Measurements from ENCODE around the gene GP9. TPM values are rescaled to one million over a fixed set of nuclear protein-coding genes. Genes with fewer than 3 reads are reported as not detected.

Gene GP9
- total RNA-seq, 1 experiment from 2014 or later = not detected

DNA sequence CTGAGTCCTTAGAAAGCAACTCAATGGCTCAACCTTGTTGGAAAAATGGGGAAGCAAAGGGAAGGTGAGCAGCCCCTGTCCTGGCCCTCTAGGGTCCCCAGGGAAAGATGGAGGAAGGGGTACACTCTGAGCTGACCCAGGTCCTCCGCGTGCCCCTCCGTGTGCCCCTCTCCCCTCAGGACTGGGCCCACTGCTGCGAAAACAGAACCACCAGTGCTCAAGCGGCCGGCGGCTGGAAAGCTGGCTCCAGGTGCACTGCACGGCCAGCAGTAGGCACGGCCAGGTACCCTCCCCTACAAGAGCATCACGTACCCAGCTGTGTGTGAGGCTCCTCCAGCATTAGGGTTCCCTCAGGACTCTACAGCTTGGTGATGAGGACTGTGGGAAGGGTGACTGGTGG is 34.7 kb downstream of the GP9 start:
- Histone ChIP-seq H4K20me1 (ENCODE audit: insufficient read depth) (peaks cover 19% of the 10 kb centered on the region), H3K4me3 (no peak overlapping the region), H3K36me3 (ENCODE audit: low read depth) (peaks cover 11% of the 10 kb centered on the region; the same call in 1 of the 2 replicates), H3K27ac (no peak overlapping the region), H3K79me2 (ENCODE audit: low read depth) (no peaks in the 10 kb centered on the region), H3K9me3 (ENCODE audit: insufficient read depth, low read depth) (no peaks in the 10 kb centered on the region), H3K4me2 (no peak overlapping the region), H3K9me2 (ENCODE audit: insufficient read depth) (no peaks in the 10 kb centered on the region), H3F3A (ENCODE audit: insufficient read depth, low read depth) (no peaks in the 10 kb centered on the region), H3K4me1 (replicated peaks; ENCODE audit: insufficient read depth) (no peaks in the 10 kb centered on the region), H3K27me3 (ENCODE audit: insufficient read depth, low read depth) (no peaks in the 10 kb centered on the region), H2AFZ (no peak overlapping the region)
- DNase-seq = no peak
- no peak for TF ChIP-seq EZH2 (IDR thresholded peaks at IDR 0.05; ENCODE audit: low read depth)
- no peak for TF ChIP-seq CTCF (conservative IDR thresholded peaks at IDR 0.05)
- intact Hi-C loops (cut with micrococcal nuclease; ENCODE audit: unreplicated experiment) = no loop called here
- POLR2A ChIA-PET (ENCODE audit: unreplicated experiment) = no interaction called here
- no TSS peak for BruUV-seq (replicated peaks)
- CTCF ChIA-PET = no interaction called here

DNA sequence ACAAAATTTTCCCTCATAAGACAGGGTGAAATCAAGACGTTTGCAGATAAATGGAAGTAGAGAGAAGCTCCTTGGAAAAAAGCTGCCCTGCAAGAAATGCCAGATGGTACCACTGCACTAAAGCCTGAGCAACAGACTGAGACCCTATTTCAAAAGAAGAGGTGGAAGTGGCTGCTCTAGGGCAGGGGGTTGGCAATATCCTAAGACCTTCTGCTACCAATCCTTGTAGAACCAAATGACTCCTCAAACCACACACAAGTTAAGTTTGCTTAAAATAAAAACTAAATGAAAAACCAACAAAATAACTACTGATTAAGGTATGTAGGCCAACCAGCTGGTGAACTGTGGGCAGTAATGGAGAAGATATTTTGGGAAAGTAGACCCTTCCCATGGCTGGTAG is 39.7 kb downstream of the GP9 start:
- H2AFZ ChIP-seq = no peak overlapping the region
- DNase-seq = no peak
- no peaks in the 10 kb centered on the region for H3K9me3 ChIP-seq (ENCODE audit: insufficient read depth, low read depth)
- no peaks in the 10 kb centered on the region for H3K27me3 ChIP-seq (ENCODE audit: insufficient read depth, low read depth)
- no peak for TF ChIP-seq CTCF (conservative IDR thresholded peaks at IDR 0.05)
- TF ChIP-seq EZH2 (IDR thresholded peaks at IDR 0.05; ENCODE audit: low read depth) = no peak
- H3K27ac ChIP-seq = no peak overlapping the region
- H3K79me2 ChIP-seq (ENCODE audit: low read depth) = no peaks in the 10 kb centered on the region
- H3K9me2 ChIP-seq (ENCODE audit: insufficient read depth) = no peaks in the 10 kb centered on the region
- H4K20me1 ChIP-seq (ENCODE audit: insufficient read depth) = peaks cover 41% of the 10 kb centered on the region
- 0 out of 2 replicates have a peak, but pooled peaks cover 3% of the 10 kb centered on the region for H3K36me3 ChIP-seq (ENCODE audit: low read depth)
- no TSS peak for BruUV-seq (replicated peaks)
- ChIA-PET CTCF (no interaction called here), POLR2A (ENCODE audit: unreplicated experiment) (interaction anchor here (0.6 kb wide), 1 partner anchor 130 kb away, joined by 5 read pairs; no protein-coding TSS in a partner anchor)
- no peaks in the 10 kb centered on the region for H3K4me1 ChIP-seq (replicated peaks; ENCODE audit: insufficient read depth)
- H3F3A ChIP-seq (ENCODE audit: insufficient read depth, low read depth) = no peaks in the 10 kb centered on the region
- H3K4me2 ChIP-seq = no peak overlapping the region
- no peak overlapping the region for H3K4me3 ChIP-seq
- intact Hi-C loops (cut with micrococcal nuclease; ENCODE audit: unreplicated experiment) = no loop called here

DNA sequence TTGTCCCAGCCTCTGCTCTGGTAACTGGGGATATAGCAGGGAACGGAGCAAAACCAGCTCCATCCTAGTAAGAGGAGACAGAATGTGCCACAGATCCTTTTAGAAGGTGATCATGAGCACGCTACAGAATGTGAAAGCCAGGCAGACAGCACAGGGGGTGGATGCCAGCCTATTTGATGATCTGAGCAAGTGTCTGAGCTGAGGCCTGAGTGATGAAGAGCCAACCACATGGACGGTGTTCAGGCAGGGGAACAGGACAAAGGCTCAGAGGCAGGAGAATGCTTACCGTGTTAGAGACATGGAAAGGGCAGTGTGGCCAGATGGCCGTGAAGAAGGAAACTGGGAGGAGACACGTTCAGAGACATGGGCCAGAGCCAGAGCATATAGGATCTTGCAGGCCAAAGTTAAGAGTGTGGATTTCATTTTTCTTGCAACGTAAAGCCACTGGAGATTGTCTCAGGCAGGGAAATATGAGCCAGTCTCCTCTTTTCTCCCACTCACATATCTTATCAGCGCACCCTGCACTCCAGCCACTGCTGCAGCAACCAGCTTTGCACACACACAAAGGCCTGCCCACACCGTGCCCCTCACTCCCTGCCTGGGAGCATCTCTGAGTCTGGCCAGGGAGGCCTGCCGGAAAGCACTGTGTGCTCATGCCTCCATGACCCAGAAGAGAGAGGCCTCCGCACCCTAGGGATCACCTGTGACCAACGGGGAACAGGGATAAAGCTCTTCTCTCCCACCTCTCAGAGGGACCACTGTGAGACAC is 41.0 kb downstream of the GP9 start:
- no peaks in the 10 kb centered on the region for H3K27me3 ChIP-seq (ENCODE audit: insufficient read depth, low read depth)
- no peak overlapping the region for H3K4me2 ChIP-seq
- DNase-seq = no peak
- H3K4me1 ChIP-seq (replicated peaks; ENCODE audit: insufficient read depth) = no peaks in the 10 kb centered on the region
- H3F3A ChIP-seq (ENCODE audit: insufficient read depth, low read depth) = no peaks in the 10 kb centered on the region
- 0 out of 2 replicates have a peak, but pooled peaks cover 3% of the 10 kb centered on the region for H3K36me3 ChIP-seq (ENCODE audit: low read depth)
- H3K9me2 ChIP-seq (ENCODE audit: insufficient read depth) = no peaks in the 10 kb centered on the region
- no peak overlapping the region for H3K4me3 ChIP-seq
- no peaks in the 10 kb centered on the region for H3K9me3 ChIP-seq (ENCODE audit: insufficient read depth, low read depth)
- ChIA-PET CTCF (interaction anchor here (0.6 kb wide), 1 partner anchor 73 kb away, joined by 6 read pairs; no protein-coding TSS in a partner anchor), POLR2A (ENCODE audit: unreplicated experiment) (no interaction called here)
- no peak overlapping the region for H2AFZ ChIP-seq
- no peaks in the 10 kb centered on the region for H3K79me2 ChIP-seq (ENCODE audit: low read depth)
- BruUV-seq (replicated peaks) = no TSS peak
- no peak for TF ChIP-seq EZH2 (IDR thresholded peaks at IDR 0.05; ENCODE audit: low read depth)
- TF ChIP-seq CTCF (conservative IDR thresholded peaks at IDR 0.05) = no peak
- H4K20me1 ChIP-seq (ENCODE audit: insufficient read depth) = peaks cover 39% of the 10 kb centered on the region
- intact Hi-C loops (cut with micrococcal nuclease; ENCODE audit: unreplicated experiment) = no loop called here
- no peak overlapping the region for H3K27ac ChIP-seq
